GM21737 (cell line): ENCODE results near the gene ABCA5.
"Not testable (repeated sequence)": the region's sequence is repeated elsewhere in the genome, so short reads cannot be mapped to it uniquely, and the experiment has no call there.

Source experiments
- ATAC-seq: cut with Tn5 transposase; IDR thresholded peaks from one replicate; pipeline ENCODE4 v1.9.1; 2021; ENCODE audit warnings: mild to moderate bottlenecking, moderate library complexity; ENCODE audit not compliant: unreplicated experiment

The ABCA5 gene

DNA sequence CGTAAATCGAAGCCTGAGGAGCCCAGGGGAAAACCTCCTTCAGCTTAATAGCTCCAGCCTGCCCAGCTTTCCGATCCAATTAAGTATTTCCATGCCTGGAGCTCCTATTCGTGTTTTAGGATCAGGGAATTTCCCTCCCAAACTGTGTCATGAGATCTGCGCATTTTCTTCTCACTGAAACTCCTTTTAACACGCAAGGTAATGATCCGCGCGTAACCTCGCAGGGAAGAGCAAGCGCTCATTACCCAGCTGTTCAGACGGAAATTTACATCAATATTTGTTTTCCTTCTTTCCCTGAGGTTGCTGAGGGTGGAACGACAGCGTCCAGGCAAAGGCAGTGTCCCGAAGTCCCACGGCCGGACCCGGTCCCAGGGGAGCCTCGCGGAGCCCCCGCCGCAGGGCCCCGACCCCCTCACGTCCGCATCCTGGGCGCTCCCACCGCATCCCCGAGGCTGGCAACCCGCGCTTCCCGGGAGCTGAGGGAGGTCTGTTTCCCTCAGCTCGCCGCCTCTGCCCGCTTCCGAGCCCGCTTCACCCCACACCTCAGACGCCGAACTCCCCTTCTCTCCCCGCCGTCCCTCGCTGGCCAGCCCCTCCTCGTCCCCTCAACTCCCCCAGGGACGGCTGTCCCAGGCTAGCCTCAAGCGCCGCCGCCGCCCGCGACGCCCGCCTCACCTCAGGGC is 415 bp downstream of the ABCA5 start:
- ATAC-seq, result no peak

DNA sequence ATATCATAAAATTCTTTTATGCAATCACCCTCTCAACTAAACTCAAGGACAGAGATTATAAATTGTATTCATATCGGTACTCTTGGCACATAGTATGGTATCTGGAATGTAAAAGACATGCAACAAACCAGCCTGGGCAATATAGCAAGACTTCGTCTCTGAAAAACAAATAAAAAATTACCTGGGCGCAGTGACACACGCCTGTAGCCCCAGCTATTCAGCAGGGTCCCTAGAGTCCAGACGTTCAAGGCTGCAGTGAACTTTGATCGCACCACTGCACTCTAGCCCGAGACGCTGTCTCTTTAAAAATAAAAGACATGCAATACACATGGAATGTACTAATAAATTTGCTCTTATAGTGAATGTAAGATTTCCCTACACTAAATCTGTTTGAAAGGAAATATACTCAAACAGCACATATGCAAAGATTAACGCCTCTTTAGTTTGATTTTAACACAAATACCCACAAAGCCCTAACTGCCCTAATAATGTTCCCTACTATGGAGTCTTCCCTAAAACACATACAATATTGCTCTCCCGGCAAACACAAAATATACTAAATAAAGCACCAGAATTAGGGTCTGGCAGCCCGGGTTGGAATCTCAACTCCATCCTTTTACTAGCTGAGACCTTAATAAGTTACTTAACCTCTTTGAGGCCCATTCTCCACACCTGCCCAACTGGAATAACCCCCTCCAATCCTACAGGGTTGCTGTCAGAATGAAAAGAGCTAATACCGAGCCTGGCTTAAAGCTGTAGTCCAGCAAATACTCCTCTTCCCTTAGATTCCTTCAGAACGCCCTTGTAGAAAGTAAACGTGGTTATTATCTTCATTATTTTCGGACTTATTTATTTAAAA is 1.2 kb downstream of the ABCA5 start:
- no peak for ATAC-seq

DNA sequence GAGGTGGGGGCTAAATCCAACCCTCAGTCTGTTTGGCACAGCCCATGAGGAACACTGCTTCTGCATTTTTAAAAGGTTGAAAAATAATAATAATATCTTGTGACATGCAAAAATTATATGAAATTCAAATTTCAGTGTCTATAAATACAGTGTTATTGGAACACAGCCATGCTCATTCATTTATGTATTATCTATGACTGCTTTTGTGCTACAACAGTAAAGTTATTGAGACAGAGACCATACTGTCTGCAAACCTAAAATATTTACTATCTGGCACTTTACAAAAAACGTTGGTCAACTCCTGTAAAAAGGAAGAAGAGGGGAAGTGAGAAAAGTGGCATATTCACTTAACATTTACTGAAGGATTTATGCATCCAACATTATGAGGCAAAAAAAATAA is 3.1 kb downstream of the ABCA5 start:
- no peak for ATAC-seq

DNA sequence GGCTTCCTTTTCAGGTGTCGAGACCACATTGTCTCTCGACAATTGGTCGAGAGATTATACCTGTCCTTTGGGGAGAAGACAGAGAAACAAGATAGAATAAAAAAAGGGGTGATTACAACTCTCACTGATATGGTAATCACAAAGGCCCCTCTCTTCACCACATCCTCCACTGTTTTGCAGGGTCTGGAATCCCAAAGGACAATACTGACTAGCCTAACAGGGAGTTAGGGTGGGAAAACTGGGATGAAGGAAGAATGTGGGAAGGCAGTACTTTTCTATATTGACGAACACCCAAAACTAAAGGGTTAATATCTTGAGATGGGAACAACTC is 6.1 kb downstream of the ABCA5 start:
- no peak for ATAC-seq

DNA sequence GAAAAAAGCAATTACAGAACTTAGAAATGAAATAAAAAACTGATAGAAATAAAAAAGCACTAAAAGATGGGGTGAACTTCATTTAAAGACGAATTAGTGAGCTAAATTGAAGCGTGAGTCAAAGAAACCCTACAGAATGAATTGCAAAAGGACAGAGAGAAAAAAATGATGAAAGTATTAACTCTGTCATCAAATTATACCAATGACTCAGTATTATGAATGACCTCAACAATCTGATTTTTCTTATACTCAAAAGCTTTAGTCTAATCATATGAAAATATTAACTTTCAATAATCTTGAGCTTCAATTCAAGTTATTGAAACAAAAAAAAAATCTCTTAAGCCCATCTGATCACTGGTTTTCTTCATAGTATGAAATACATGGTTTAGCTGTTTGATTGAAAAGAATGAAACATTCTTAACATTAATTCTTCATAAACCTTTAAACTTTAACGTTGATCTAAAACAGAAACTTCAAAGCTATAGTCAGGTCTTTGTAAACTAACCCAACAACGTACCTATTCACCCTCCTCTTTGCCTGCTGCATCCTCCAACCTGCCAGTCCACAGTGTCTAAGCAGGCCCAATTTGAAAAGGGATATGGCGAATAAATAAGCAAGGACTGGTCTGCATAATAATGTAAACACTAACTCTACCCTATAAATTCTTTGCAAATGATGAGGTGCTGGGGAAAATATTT is 6.6 kb downstream of the ABCA5 start:
- ATAC-seq, result no peak

DNA sequence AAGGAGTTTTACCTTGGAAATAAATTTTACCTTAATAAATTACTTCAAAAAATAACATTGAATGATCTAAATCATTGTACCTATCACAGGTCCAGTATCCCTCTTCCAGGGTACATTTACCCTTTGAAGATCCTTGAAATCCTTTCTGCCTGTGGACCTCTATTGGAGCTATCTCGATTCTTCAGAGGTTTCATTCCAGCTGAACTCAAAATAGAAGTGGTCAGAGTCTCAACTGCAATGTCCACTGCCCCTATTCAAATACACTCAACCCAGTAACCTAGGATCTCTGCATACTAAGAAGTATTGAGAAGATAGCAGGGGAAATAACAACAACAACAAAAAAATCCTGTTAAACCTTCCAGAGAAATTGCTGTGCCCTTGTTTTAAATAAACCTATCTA is 9.3 kb downstream of the ABCA5 start:
- no peak for ATAC-seq

DNA sequence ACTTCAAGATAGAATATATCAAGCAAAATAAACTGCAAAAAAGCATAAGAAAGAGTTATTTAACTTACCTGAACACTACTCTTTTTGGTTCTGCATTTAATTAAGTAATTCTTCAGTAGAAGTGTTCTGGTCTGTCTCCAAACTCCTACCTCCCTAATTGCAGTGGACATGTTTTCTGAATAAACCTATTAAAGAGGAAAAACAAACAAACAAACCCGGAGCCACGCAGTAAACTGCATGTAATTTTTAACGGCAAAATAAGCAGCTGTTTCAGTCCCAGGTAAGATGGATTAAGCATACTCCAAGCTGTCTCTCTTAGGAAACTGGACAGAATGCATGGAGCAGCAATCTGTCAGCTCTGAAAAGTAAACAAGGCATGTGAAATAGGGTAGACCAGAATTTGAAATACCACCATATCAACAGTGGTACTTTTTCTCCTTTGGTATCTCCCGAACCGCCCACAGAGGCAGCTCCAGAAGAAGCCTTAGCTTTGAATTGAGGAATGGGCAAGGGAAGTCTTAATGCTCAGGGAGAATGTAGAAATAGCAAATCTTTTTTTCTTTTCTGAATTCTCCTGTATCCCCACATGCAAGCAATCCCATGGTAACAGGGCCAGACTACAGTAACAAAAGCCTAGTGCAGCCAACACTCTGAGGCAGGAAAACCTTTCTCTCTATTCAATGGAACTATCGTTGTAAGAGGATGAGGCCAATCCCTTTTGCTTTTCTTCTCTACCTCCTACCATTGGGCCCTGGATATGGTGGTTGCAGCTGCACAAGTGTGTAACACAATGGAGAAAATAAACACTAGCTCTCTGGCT is 12.5 kb downstream of the ABCA5 start:
- no peak for ATAC-seq

DNA sequence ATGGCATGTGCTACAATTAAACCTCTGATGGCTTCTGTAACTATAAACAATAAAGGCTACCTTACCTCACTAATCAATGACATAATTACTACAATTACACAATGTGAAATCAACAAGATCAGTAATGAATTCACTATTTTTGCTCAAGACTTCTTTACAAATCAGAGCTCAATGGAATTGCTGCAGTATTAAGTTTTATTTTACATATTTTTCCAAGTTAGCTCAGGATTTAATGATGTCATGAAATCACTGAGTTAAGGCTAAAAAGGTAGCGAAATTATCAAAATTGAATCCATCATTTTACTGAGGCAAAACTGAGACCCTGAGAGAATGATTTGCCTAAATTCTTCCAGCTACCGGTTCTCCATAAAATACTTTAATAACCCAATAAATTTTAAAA is 21.8 kb downstream of the ABCA5 start:
- no peak for ATAC-seq

DNA sequence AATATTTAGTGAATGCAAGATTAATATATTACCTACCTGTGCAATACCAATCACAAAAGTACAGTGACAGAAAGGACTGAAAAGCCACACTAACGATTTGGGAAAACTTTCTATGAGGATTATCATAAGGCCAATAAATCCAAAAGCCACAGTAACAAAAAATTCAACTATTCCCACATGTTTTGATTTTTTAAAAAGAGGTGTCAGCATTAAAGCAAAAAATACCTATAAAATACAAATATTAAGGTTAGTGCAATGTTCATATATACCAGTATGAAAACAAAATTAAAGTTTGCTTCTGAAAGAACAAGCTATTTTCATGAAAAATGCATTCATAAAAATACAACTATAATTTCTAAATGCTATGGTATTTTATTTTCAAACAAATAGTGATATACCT is 24.3 kb downstream of the ABCA5 start:
- ATAC-seq, result no peak

DNA sequence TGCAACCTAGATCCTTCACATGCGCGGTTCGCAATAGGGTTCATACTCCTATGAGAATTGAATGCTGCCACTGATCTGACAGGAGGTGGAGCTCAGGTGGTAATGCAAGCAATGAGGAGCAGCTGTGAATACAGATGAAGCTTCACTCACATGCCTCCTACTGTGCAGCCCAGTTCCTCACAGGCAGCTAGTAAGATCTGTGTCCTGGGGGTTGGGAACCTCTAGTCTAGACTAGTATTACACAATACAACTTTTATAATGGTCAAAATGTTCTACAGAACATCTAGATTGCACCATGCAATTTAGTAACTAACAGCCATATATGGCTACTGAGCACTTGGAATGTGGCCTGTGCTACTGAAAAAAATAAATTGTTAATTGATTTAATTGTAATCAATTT is 26.7 kb downstream of the ABCA5 start:
- no peak for ATAC-seq

DNA sequence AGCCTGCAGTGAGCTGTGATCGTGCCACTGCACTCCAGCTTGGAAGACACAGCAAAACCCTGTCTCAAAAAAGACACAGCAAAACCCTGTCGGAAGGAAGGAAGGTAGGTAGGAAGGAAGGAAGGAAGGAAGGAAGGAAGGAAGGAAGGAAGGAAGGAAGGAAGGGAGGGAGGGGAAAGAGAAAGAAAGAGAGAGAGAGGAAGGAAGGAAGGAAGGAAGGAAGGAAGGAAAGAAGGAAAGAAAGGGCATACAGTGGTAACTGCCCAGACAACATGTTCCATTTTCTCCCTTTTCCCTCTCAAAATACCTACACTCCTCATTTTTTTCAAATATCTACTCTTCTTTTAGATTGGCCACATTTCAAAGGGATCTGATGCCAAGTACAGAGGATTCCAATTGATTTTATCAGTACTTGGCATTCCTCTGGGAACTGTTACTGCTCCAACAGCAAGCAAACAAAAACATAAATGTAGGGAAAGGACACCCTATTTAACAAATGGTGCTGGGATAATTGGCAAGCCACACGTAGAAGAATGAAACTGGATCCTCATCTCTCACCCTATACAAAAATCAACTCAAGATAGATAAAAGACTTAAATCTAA is 28.7 kb downstream of the ABCA5 start:
- not testable (repeated sequence) for ATAC-seq

DNA sequence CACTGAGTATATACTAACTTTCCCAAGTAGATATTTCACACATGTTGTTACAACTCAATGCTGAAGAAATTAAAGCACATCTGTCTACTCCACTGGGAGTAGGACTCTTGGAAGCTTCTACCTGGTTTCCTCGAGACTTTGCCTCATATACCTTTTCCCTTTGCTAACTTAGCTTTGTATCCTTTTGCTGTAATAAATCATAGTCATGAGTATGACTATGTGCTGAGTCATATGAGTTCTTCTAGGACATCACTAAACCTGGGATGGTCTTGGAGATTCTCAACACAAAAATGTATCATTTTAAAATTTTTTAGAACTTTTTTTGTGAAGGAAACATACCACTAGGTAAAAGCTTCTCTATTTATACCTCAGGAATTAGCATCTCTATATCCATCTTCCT is 39.8 kb downstream of the ABCA5 start:
- no peak for ATAC-seq

DNA sequence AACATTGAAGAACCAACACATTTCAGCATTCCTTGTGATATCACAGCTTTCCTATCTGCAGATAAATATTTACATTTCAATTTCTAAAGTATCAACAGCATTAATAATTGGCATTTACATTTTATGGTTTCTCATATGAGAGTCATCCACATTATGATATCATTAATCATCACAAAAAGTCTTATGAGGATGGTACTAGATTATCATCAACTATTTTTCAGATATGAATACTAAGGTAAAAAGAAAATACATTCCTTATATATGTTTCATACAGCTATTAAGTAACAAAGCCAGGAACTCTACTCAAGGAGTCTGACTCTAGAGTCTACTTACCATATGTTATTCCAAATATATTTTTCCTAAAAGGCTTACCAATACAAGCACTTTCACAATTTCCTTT is 40.7 kb downstream of the ABCA5 start:
- no peak for ATAC-seq

DNA sequence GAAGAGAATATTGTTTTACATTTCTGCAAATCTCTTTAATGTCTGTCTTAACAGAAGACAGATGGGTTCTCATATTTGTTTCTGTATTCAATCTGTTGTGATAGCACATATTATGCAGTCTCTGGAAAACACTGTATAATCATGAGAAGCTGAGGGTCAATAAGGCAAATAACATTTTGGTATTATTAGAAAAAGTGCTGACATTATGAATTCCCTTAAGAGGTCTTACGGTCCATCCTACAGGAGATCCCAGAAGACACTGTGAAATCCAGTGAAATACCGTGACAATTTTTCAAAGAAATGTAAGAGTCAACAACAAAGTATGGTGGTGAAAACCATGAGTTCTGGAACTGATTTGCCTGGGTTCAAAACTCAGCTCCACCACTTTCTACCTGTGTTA is 42.3 kb downstream of the ABCA5 start:
- no peak for ATAC-seq

DNA sequence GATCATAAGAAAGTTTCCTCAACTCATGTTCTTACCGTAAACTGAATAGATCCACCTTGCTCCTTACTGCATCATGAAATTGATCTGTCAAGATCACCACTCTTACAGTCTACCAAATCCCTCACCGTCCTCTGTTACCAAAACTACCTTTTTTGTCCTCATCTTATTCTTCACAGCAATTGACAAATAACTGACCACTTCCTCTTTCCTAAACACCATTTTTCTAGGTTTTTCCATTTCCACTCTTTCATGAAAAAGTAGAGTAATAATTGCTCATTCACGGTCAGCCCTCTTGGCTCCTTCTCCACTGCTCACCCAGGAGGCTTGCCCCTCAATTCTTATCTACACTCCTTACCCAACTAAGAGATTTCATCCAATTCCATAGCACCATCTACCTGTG is 44.9 kb downstream of the ABCA5 start:
- ATAC-seq, result no peak

DNA sequence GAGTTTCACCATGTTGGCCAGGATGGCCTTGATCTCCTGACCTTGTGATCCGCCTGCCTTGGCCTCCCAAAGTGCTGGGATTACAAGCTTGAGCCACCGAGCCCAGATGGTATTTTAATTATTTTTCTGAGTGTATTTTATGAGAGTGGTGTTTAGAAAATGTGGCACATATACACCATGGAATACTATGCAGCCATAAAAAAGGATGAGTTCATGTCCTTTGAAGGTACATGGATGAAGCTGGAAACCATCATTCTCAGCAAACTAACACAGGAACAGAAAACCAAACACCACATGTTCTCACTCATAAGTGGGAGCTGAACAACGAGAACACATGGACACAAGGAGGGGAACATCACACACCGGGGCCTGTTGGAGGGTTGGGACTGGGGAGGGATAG is 50.7 kb downstream of the ABCA5 start:
- ATAC-seq, result not testable (repeated sequence)

DNA sequence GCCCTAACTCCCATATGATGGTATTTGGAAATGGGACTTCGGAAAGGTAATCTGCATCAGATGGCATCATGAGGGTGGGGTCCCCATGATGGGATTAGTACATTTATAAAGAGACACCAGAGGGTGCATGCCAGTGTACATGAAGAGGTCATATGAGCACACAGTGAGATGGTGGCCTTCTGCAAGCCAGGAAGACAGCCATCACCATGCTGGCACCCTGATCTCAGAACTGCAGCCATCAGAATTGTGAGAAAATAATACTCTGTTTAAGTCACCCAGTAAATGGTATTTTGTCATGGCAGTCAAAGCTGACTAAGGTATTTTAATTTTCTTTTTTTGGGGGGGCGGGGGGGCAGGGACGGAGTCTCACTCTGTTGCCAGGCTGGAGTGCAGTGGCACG is 51.2 kb downstream of the ABCA5 start:
- no peak for ATAC-seq

DNA sequence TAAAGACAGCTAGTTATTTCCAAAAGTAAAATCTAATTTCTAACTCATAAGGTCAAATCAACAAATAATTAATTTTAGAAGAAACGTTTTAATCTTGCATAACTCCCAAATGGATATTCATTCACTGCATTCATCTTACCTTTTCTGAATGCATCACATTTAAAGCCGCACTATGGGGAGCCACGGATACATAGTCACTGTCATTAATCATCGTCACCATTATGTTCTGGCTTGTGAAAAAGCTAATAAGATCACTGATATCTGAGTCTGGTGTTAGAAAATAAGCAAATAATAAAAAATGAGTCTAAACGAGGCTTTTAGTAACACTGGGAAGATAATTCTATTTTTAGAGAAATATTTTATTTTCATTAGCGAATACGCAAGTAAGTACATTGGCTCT is 55.9 kb downstream of the ABCA5 start:
- no peak for ATAC-seq

DNA sequence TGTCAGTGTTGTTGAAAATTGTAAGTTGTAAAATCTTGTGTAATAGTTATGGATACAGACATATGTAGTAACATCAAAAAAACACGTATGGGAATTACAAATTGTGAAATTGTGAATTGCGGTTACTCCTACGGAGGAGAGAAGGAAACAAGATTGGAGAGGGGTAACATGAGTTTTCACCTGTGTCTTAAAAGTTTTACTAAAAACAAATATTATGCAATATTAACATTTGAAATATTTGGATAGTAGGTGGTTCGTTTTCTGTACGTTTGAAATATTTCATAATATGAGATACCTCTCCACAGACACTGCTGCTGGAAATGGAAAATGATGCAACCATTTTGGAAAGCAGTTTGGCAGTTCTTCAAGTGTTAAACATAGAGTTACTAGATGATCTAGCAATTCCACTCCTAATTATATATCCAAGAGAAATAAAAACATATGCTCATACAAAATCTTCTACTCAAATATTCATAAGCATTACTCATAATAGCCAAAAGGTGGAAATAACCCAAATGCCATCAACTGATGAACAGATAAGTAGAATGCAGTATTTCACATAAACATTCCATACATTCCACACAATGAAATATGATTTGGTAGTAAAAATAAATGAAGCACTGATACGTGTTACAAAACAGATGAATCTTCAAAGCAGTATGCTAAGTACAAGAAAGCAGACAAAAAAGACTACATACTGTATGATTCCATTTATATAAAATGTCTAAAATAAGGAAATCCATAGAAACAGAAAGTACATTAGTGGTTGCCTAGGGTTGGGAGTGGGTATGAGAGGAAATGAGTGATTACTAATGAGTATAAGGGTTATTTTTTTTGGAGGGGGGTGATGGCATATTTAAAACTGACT is 57.6 kb downstream of the ABCA5 start:
- ATAC-seq, result no peak

DNA sequence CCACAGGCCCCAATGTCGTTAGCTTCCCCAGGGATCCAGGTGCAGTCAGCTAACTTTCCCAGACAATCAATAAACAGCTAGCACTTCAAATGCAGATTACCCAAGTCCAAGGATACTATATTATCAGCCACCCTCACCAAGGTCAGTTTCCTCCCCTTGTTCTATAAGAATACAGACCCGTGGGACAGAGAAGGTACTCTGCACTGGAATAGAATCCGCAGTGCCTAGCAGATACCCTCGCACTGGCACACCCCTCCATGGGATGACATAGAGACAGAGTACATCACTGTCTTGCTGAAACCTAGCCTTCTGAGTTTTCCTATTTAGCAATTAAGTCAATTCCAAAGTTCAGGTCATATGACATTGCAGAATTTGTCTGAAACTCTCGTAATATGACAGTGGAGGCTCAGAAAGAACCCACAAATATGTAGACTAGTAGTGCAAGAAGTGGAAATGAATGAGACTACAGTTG is 58.4 kb downstream of the ABCA5 start:
- no peak for ATAC-seq
